Panc1 (cell line): ENCODE data around the gene SEMA5B.

ENCODE experiments used
- TF ChIP-seq, protein P1 (sequence below), 2 experiments: IDR thresholded peaks; 2 replicates each; pipeline ENCODE4 v1.6.1; 2011 to 2012; ENCODE audit warnings: low read depth in 2 of 2, control low read depth in 1 of 2, low read length in 1 of 2, mild to moderate bottlenecking in 1 of 2, moderate library complexity in 1 of 2; ENCODE audit not compliant: insufficient read depth in 1 of 2
- TF ChIP-seq, protein P2 (sequence below): fragments of 450-650 bp; IDR thresholded peaks from 2 replicates; pipeline ENCODE4 v1.5.1; 2017; ENCODE audit warnings: mild to moderate bottlenecking

DNA sequence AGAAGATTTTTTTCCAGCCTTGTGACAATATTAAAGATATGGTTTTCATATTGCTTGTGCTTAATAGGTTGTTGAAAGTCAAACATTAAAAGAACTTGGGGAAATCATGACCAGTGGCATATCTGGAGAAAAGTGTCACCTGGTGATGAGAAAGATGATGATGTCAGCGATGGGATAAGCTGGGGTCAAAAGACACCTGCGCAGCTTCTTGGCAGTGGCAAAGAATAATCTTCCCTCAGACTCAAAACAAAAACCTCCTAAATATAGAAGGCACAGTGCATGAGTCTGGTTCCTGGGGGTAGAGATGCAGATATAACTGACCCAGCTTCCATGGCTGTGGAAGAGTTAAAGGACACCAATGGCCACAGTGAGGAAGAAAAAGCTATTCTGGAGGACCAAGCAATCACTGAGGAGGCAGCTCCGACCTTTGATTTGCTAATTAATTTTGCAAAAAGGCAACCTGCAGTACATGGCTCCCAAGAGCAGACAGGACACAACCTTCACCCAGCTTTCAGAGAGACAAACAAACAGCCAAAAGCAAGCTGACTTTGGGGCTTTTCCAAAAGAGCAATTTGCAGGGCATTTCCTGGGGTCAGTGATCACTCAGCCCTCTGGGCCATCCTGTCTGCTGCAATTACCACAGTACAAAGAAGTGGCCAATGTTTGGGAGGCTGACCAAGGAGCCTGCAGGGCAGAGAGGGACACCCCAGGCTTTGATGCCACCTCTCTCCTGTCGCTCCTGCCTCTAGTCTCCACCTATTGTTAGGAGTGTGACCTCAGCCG, 17.6 kb upstream of the SEMA5B start:
- TF ChIP-seq, protein P1, sequence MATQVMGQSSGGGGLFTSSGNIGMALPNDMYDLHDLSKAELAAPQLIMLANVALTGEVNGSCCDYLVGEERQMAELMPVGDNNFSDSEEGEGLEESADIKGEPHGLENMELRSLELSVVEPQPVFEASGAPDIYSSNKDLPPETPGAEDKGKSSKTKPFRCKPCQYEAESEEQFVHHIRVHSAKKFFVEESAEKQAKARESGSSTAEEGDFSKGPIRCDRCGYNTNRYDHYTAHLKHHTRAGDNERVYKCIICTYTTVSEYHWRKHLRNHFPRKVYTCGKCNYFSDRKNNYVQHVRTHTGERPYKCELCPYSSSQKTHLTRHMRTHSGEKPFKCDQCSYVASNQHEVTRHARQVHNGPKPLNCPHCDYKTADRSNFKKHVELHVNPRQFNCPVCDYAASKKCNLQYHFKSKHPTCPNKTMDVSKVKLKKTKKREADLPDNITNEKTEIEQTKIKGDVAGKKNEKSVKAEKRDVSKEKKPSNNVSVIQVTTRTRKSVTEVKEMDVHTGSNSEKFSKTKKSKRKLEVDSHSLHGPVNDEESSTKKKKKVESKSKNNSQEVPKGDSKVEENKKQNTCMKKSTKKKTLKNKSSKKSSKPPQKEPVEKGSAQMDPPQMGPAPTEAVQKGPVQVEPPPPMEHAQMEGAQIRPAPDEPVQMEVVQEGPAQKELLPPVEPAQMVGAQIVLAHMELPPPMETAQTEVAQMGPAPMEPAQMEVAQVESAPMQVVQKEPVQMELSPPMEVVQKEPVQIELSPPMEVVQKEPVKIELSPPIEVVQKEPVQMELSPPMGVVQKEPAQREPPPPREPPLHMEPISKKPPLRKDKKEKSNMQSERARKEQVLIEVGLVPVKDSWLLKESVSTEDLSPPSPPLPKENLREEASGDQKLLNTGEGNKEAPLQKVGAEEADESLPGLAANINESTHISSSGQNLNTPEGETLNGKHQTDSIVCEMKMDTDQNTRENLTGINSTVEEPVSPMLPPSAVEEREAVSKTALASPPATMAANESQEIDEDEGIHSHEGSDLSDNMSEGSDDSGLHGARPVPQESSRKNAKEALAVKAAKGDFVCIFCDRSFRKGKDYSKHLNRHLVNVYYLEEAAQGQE (IDR thresholded peaks at IDR 0.05; ENCODE audit: insufficient read depth in 1 of 2, low read depth in 2 of 2, low read length in 1 of 2), result no peak
- TF ChIP-seq, protein P2, sequence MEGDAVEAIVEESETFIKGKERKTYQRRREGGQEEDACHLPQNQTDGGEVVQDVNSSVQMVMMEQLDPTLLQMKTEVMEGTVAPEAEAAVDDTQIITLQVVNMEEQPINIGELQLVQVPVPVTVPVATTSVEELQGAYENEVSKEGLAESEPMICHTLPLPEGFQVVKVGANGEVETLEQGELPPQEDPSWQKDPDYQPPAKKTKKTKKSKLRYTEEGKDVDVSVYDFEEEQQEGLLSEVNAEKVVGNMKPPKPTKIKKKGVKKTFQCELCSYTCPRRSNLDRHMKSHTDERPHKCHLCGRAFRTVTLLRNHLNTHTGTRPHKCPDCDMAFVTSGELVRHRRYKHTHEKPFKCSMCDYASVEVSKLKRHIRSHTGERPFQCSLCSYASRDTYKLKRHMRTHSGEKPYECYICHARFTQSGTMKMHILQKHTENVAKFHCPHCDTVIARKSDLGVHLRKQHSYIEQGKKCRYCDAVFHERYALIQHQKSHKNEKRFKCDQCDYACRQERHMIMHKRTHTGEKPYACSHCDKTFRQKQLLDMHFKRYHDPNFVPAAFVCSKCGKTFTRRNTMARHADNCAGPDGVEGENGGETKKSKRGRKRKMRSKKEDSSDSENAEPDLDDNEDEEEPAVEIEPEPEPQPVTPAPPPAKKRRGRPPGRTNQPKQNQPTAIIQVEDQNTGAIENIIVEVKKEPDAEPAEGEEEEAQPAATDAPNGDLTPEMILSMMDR, result no peak
